Measurements from ENCODE around the gene ZC3H12D.

Gene ZC3H12D

DNA sequence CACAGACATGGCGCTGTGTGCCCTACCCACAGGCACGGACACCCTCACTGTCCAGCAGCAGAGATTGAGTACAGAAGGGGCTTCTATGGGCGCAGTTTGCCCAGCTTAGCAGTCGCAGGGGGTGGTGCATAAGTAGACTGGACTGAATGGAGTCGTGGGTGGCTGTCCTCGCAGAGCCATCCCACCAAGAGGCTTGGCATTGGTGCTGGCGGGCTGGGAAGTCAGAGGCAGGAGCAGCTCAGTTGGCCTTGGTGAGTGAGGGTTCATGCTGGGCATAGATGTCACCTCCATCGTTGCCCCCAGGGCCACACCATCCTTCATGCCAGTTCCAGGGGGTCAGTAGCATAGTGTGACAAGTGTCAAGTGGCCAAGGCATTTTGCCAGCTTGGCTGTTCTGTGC lies 59.6 kb downstream of the ZC3H12D start:
- Histone ChIP-seq H3K27me3 (ENCODE audit: control insufficient read depth, insufficient read depth, low read length) (no peaks in the 10 kb centered on the region), H3K27ac (no peak overlapping the region)
- no peak for TF ChIP-seq CTCF (IDR thresholded peaks at IDR 0.05)

GRCh38 chr6:149423964-149424440 lies 60.8 kb downstream of the ZC3H12D start:
- Histone ChIP-seq H3K27ac (peak overlapping the region; percentile 42), H3K9me3 (ENCODE audit: control insufficient read depth, low read length) (no peaks in the 10 kb centered on the region), H2AFZ (peak overlapping the region; percentile 79), H3K27me3 (ENCODE audit: control insufficient read depth, insufficient read depth, low read length) (no peaks in the 10 kb centered on the region), H3K4me3 (ENCODE audit: low read depth, low read length) (peak overlapping the region; percentile 40), H3K9ac (no peak overlapping the region), H3K79me2 (no peaks in the 10 kb centered on the region), H3K4me2 (ENCODE audit: low read length) (peak overlapping the region; percentile 55), H3K36me3 (ENCODE audit: control insufficient read depth, insufficient read depth, low read length) (no peaks in the 10 kb centered on the region), H3K4me1 (peaks cover 8% of the 10 kb centered on the region)
- no peak for TF ChIP-seq CTCF (IDR thresholded peaks at IDR 0.05)

More for the DNA sequence above, 59.6 kb downstream of the ZC3H12D start:
- H3K9ac ChIP-seq = no peak overlapping the region
- H3K36me3 ChIP-seq (ENCODE audit: control insufficient read depth, insufficient read depth, low read length) = no peaks in the 10 kb centered on the region
- H2AFZ ChIP-seq = no peak overlapping the region
- H3K4me2 ChIP-seq (ENCODE audit: low read length) = no peak overlapping the region
- H3K79me2 ChIP-seq = no peaks in the 10 kb centered on the region
- H3K4me3 ChIP-seq (ENCODE audit: low read depth, low read length) = no peak overlapping the region
- no peaks in the 10 kb centered on the region for H3K9me3 ChIP-seq (ENCODE audit: control insufficient read depth, low read length)
- peaks cover 8% of the 10 kb centered on the region for H3K4me1 ChIP-seq

DNA sequence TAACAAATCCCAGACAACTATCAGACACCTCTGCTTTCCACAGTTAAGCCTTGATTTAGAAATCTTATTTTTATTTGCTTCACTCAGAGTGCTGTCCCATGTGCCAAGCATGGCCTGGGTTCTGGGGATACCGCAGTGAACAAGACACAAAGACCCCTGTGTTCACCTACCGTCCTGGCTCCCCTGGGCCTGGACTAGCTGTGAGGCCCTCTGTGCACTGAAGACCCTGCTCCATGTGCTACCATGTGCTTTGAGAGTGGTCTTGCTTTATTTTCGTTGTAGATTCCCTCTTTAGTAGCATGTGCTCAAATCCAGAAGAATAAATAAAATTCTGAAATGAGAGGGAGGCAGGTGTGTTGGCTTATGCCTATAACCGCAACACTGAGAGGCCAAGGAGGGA lies 62.2 kb downstream of the ZC3H12D start:
- Histone ChIP-seq H3K27me3 (ENCODE audit: control insufficient read depth, insufficient read depth, low read length) (no peaks in the 10 kb centered on the region), H3K9me3 (ENCODE audit: control insufficient read depth, low read length) (no peaks in the 10 kb centered on the region), H3K36me3 (ENCODE audit: control insufficient read depth, insufficient read depth, low read length) (no peaks in the 10 kb centered on the region), H3K9ac (no peak overlapping the region), H2AFZ (no peak overlapping the region), H3K79me2 (no peaks in the 10 kb centered on the region), H3K4me3 (ENCODE audit: low read depth, low read length) (no peak overlapping the region), H3K4me1 (peaks cover 8% of the 10 kb centered on the region), H3K4me2 (ENCODE audit: low read length) (no peak overlapping the region), H3K27ac (no peak overlapping the region)
- no peak for TF ChIP-seq CTCF (IDR thresholded peaks at IDR 0.05)

- H3K9me3 ChIP-seq (ENCODE audit: control insufficient read depth, low read length) = no peaks in the 10 kb centered on the region
- H3K27me3 ChIP-seq (ENCODE audit: control insufficient read depth, insufficient read depth, low read length) = no peaks in the 10 kb centered on the region
- no peaks in the 10 kb centered on the region for H3K36me3 ChIP-seq (ENCODE audit: control insufficient read depth, insufficient read depth, low read length)
- no peak overlapping the region for H3K9ac ChIP-seq
- no peak overlapping the region for H2AFZ ChIP-seq
- H3K4me1 ChIP-seq = peaks cover 8% of the 10 kb centered on the region
- H3K4me2 ChIP-seq (ENCODE audit: low read length) = no peak overlapping the region
- H3K27ac ChIP-seq = no peak overlapping the region
- H3K79me2 ChIP-seq = no peaks in the 10 kb centered on the region
- no peak overlapping the region for H3K4me3 ChIP-seq (ENCODE audit: low read depth, low read length)
- TF ChIP-seq CTCF (IDR thresholded peaks at IDR 0.05) = no peak
Measured at GRCh38 chr6:149421132-149421531, 63.7 kb downstream of the ZC3H12D start.

DNA sequence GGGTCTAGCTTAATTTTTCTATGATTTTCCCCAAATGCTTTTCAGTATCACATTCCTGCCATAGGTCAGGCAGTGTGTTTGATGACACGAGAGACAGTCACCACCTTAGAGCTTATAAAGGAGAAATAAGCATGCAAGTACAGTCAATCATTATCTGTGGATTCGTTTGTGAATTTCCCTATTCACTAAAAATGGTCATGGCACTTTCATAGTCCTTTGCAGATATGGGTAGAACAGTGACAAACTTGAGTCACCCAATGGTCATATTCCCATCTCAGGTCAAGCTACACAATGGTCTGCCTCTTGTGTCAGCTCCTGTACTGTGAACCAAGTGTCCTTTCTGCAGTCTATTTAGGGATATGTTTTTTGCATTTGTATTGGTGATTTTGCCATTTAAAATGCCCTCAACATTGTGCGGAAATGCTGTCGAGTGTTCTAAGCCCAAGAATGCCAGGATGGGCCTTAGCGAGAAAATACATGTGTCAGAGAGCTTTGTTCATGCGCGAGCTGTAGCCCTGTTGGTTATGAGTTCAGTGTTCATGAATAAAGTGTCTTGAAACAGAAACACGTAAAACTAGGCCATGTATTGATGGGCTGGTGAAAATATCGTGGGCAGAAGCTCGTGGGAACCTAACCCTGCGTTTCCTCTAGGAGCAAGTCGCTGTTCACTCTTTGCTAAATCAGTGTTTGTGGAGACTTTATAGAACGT lies 65.0 kb downstream of the ZC3H12D start:
- Histone ChIP-seq H3K4me1 (peaks cover 8% of the 10 kb centered on the region), H3K79me2 (no peaks in the 10 kb centered on the region), H3K27me3 (ENCODE audit: control insufficient read depth, insufficient read depth, low read length) (no peaks in the 10 kb centered on the region), H3K4me3 (ENCODE audit: low read depth, low read length) (no peak overlapping the region), H3K9me3 (ENCODE audit: control insufficient read depth, low read length) (no peaks in the 10 kb centered on the region), H3K36me3 (ENCODE audit: control insufficient read depth, insufficient read depth, low read length) (no peaks in the 10 kb centered on the region), H3K27ac (no peak overlapping the region), H3K4me2 (ENCODE audit: low read length) (no peak overlapping the region), H2AFZ (no peak overlapping the region), H3K9ac (no peak overlapping the region)
- no peak for TF ChIP-seq CTCF (IDR thresholded peaks at IDR 0.05)

All from parathyroid adenoma (tissue), 2 donors.